Heart right ventricle (tissue), 16 donors: ENCODE data around the gene MARK3. TPM values are rescaled to one million over a fixed set of nuclear protein-coding genes. Genes with fewer than 3 reads are reported as not detected.

Source experiments
- ATAC-seq, 8 donors: fragments of 200-7000 bp; cut with Tn5 transposase; one replicate each; pipeline ENCODE4 v1.9.1; 2020; ENCODE audit warnings: mild to moderate bottlenecking in 8 of 8, moderate library complexity in 8 of 8, moderate number of reproducible peaks in 1 of 8
- DNase-seq, 2 donors: peaks; one replicate each; pipeline ENCODE4 v3.0.0-alpha.2; 2020
- H3K27ac ChIP-seq, 10 donors: fragments of 200-600 bp; sonication (generic) in 2 of 10; one replicate each; pipeline versions ENCODE4 v1.5.0 to v1.8.0; 2020 to 2022; ENCODE audit warnings: mild to moderate bottlenecking in 3 of 10
- H3K27me3 ChIP-seq, 7 donors: fragments of 200-600 bp; one replicate each; pipeline ENCODE4 v1.8.0; 2021 to 2022; ENCODE audit warnings: mild to moderate bottlenecking in 2 of 7
- H3K36me3 ChIP-seq, 9 donors: fragments of 200-600 bp; sonication (generic) in 1 of 9; one replicate each; pipeline versions ENCODE4 v1.5.0 to v1.8.0; 2020 to 2022; ENCODE audit warnings: mild to moderate bottlenecking in 2 of 9
- H3K4me1 ChIP-seq, 9 donors: fragments of 200-600 bp; sonication (generic) in 1 of 9; one replicate each; pipeline versions ENCODE4 v1.5.0 to v1.8.0; 2020 to 2022; ENCODE audit warnings: mild to moderate bottlenecking in 4 of 9
- H3K4me3 ChIP-seq, 10 donors: fragments of 200-600 bp; sonication (generic) in 2 of 10; one replicate each; pipeline versions ENCODE4 v1.5.0 to v1.8.0; 2020 to 2022; ENCODE audit warnings: mild to moderate bottlenecking in 7 of 10, moderate library complexity in 2 of 10
- H3K9me3 ChIP-seq, 11 donors: fragments of 200-600 bp in 10 of 11; sonication (generic) in 2 of 11; one replicate each; pipeline versions ENCODE4 v1.5.0 to v1.8.0; 2013 to 2022; ENCODE audit warnings: mild to moderate bottlenecking in 2 of 11, control low read depth in 1 of 11, moderate library complexity in 1 of 11
- CTCF ChIP-seq, 9 donors: fragments of 200-600 bp; sonication (generic) in 2 of 9; IDR thresholded peaks; one replicate each; pipeline versions ENCODE4 v1.5.0 to v1.8.0; 2021 to 2022; ENCODE audit warnings: antibody characterized with exemption in 9 of 9, mild to moderate bottlenecking in 5 of 9, moderate library complexity in 1 of 9
- whole genome bisulfite sequencing, 2 donors: extraction: QIAGEN DNeasy Blood & Tissue Kit; methylation state at CpG; one replicate each; pipeline ENCODE4 v1.1.7; 2013; ENCODE audit warnings: inconsistent platforms in 1 of 2; 5-methylcytosine and 5-hydroxymethylcytosine counted together
- intact Hi-C, 10 donors: fragments of 100-400 bp; cut with DNase I; formaldehyde crosslinking; loops; one replicate each; pipeline versions ENCODE4 v1.11.1 to v1.14.2; 2022
- polyA plus RNA-seq, 2 donors: library from polyadenylated mRNA; stranded (reverse); fragments of 200-250 nt; gene quantifications; one replicate each; pipeline ENCODE4 v1.2.3, GENCODE V29; 2013
- total RNA-seq, 10 donors: library from RNA; stranded (reverse); fragmentation: NEBNext Ultra II Directional in 3 of 10; extraction: Animal tissue kit (Norgen Biotek cat#: 25700) in 3 of 10; gene quantifications; one replicate each; pipeline versions ENCODE4 v1.2.1 to v1.2.4, GENCODE V29; 2021 to 2023
- donor health status: Arrhythmogenic right ventricular cardiomyopathy.
- donor health status: ischemic (EF 13 %, LVEDD 7.1; RV severe dilation, severe dysfunction).
- donor health status: healthy with polysubstance abuse.
- donor health status: DM: no; HTN: yes; CAD: no.
- donor health status: DM: no; HTN: no; CAD: no.
- donor health status: ischemic (EF 25% LVEDD 6.9; RV normal size, moderate dysfunction).
- donor health status: ischemic (EF 25% LVEDD 5.7; RV mildly dilated, moderate dysfunction).
- donor health status: healthy.
- donor health status: DM: yes; HTN: yes; CAD: no.
- donor health status: Ischemic cardiomyopathy.
- donor health status: ischemic (EF 35%, LVEDD 5.7; RV mildly dilated, moderate dysfunction).
- donor health status: nonischemic (EF 11% LVEDD 7.7; RV severe dilation, severe dysfunction).
- donor health status: DM: yes; HTN: yes; CAD: no.
- donor health status: PGD.
- donor health status: ischemic (EF 29% LVEDD 5.4; RV normal size, mild dysfunction).
- donor health status: nonischemic (EF 23%, LVEDD 6.1; RV moderate dilation, normal function).

The MARK3 gene
- total and polyA plus RNA-seq, 12 donors = 62.3 to 246 (median 77.1) TPM

- TF ChIP-seq CTCF (IDR thresholded peaks at IDR 0.05) = no peak
- H3K27ac ChIP-seq = peak overlapping the region in 1 of 10 donors; percentile 44
- peaks cover 0 to 18% (median 6%) of the 10 kb centered on the region in 9 donors for H3K4me1 ChIP-seq
- WGBS, 2 donors = 60 to 75% methylated on average over 2 of the region's 2 CpGs
- ATAC-seq (no peak), DNase-seq (no peak)
- intact Hi-C loops = no loop called here
- no peak overlapping the region for H3K4me3 ChIP-seq
- H3K36me3 ChIP-seq = peaks cover 0 to 98% (median 9%) of the 10 kb centered on the region in 9 donors
- H3K9me3 ChIP-seq = no peaks in the 10 kb centered on the region
- H3K27me3 ChIP-seq = no peaks in the 10 kb centered on the region
These were observed 103.7 kb downstream of the MARK3 start for GRCh38 chr14:103488960-103489359.

GRCh38 chr14:103489621-103490020, 104.4 kb downstream of the MARK3 start:
- WGBS, 2 donors = 91% methylated on average over 2 of the region's 2 CpGs
- no peak for TF ChIP-seq CTCF (IDR thresholded peaks at IDR 0.05)
- Histone ChIP-seq H3K27me3 (no peaks in the 10 kb centered on the region), H3K27ac (no peak overlapping the region), H3K36me3 (peaks cover 0 to 98% (median 11%) of the 10 kb centered on the region in 9 donors), H3K4me1 (peaks cover 0 to 18% (median 6%) of the 10 kb centered on the region in 9 donors), H3K9me3 (no peaks in the 10 kb centered on the region), H3K4me3 (no peak overlapping the region)
- intact Hi-C loops = loop anchor here in 2 of 10 donors (10.0 kb wide), 1 partner anchor 105 kb away; the partner anchor contains the start of gene MARK3 (in 2 of the 2)
- DNase-seq = no peak
- ATAC-seq = no peak

- intact Hi-C loops = loop anchor here in 2 of 10 donors (10.0 kb wide), 1 partner anchor 107 kb away; the partner anchor contains the start of gene MARK3 (in 2 of the 2)
- peaks cover 3 to 25% (median 8%) of the 10 kb centered on the region in 9 donors for H3K4me1 ChIP-seq
- no peak for TF ChIP-seq CTCF (IDR thresholded peaks at IDR 0.05)
- H3K27me3 ChIP-seq = no peaks in the 10 kb centered on the region
- H3K27ac ChIP-seq = peak overlapping the region in 1 of 10 donors; percentile 49
- no peak for DNase-seq
- 93 to 97% methylated on average over 10 of the region's 10 CpGs for WGBS, 2 donors
- no peak overlapping the region for H3K4me3 ChIP-seq
- H3K36me3 ChIP-seq = peaks cover 0 to 100% (median 24%) of the 10 kb centered on the region in 9 donors
- ATAC-seq = no peak
- H3K9me3 ChIP-seq = no peaks in the 10 kb centered on the region
These were observed 106.5 kb downstream of the MARK3 start for GRCh38 chr14:103491691-103492090.

DNA sequence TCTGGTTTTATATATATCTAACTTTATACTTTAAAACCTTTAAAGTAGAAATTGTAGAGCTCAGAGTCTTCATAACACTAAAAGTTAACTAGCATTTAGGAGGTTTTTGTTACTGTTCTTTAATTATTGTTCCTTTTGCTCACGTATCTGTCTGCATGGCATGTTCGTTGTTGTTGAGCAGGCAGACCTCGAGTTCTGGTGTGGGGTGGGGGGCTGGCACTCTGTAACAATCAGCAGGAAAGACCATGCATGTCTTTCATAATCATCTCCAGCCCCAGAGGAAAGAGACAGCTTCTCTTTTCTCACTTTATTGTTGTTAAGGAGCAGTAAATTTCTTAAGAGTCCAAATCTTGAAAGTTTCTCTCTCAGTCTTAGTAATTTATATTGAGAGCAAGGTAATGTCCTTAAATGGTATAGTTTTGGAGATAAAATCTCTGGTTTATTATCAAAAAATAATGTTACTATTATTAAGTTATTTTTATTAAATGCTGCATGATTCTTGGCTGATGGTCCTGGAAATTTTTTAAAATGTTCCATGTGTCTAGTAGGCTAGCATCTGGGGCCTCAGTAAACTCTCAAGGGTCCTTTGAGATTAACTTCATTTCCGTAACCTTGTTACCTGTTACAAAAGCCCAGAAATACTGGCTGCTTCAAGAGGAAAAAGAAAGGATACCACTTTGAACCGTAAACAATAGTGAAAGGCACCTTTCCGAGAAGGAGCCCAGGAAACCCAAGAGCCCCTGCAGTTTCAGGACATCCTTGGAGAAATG, 107.1 kb downstream of the MARK3 start:
- peaks cover 3 to 30% (median 11%) of the 10 kb centered on the region in 9 donors for H3K4me1 ChIP-seq
- intact Hi-C loops = loop anchor here in 2 of 10 donors (10.0 kb wide), 1 partner anchor 108 kb away; the partner anchor contains the start of gene MARK3 (in 2 of the 2)
- H3K27ac ChIP-seq = peak overlapping the region in 1 of 10 donors; percentile 49
- DNase-seq (no peak), ATAC-seq (no peak)
- H3K36me3 ChIP-seq = peaks cover 0 to 100% (median 24%) of the 10 kb centered on the region in 9 donors
- no peaks in the 10 kb centered on the region for H3K9me3 ChIP-seq
- no peak for TF ChIP-seq CTCF (IDR thresholded peaks at IDR 0.05)
- no peak overlapping the region for H3K4me3 ChIP-seq
- H3K27me3 ChIP-seq = no peaks in the 10 kb centered on the region
- 83 to 89% methylated on average over 6 of the region's 6 CpGs for WGBS, 2 donors
